ENCODE measurements around the gene ABCG1. TPM values are rescaled to one million over a fixed set of nuclear protein-coding genes. Genes with fewer than 3 reads are reported as not detected.
A peak's percentile ranks its signal among the peaks of the same experiment; 100 is the strongest.

ABCG1 gene
- total RNA-seq, 2 donors from 2014 or later, result 3.1 to 3.5 TPM

- Mint-ChIP-seq H3K9me3 (no peaks in the 10 kb centered on the region), H3K36me3 (no peaks in the 10 kb centered on the region), H3K4me3 (no peak overlapping the region), H3K4me1 (ENCODE audit: low read depth in 2 of 2) (peaks cover 1 to 7% of the 10 kb centered on the region in 2 donors), H3K27ac (no peak overlapping the region), H3K27me3 (peaks cover 0 to 10% of the 10 kb centered on the region in 2 donors)
- DNase-seq (ENCODE audit: low spot score) (no peak), ATAC-seq (no peak)
These were observed 4.0 kb upstream of the ABCG1 start for GRCh38 chr21:42214921-42215320.

GRCh38 chr21:42215942-42216725, 2.8 kb upstream of the ABCG1 start:
- ATAC-seq, result no peak
- H3K4me3 Mint-ChIP-seq, result no peak overlapping the region
- H3K27ac Mint-ChIP-seq, result peak overlapping the region in 1 of 2 donors; percentile 65
- H3K9me3 Mint-ChIP-seq, result no peaks in the 10 kb centered on the region
- peaks cover 0 to 5% of the 10 kb centered on the region in 2 donors for H3K27me3 Mint-ChIP-seq
- DNase-seq (ENCODE audit: low spot score), result no peak
- H3K36me3 Mint-ChIP-seq, result no peaks in the 10 kb centered on the region
- peaks cover 8 to 15% of the 10 kb centered on the region in 2 donors for H3K4me1 Mint-ChIP-seq (ENCODE audit: low read depth in 2 of 2)

- peaks cover 8 to 18% of the 10 kb centered on the region in 2 donors for H3K4me1 Mint-ChIP-seq (ENCODE audit: low read depth in 2 of 2)
- H3K27me3 Mint-ChIP-seq, result peaks cover 0 to 7% of the 10 kb centered on the region in 2 donors
- no peaks in the 10 kb centered on the region for H3K36me3 Mint-ChIP-seq
- DNase-seq (ENCODE audit: low spot score) (no peak), ATAC-seq (no peak)
- no peak overlapping the region for H3K27ac Mint-ChIP-seq
- H3K9me3 Mint-ChIP-seq, result no peaks in the 10 kb centered on the region
- H3K4me3 Mint-ChIP-seq, result no peak overlapping the region
These were observed 2.0 kb upstream of the ABCG1 start for GRCh38 chr21:42216726-42217572.

- peaks cover 0 to 5% of the 10 kb centered on the region in 2 donors for H3K27me3 Mint-ChIP-seq
- peak overlapping the region in 1 of 2 donors; percentile 68 for H3K27ac Mint-ChIP-seq
- H3K9me3 Mint-ChIP-seq, result no peaks in the 10 kb centered on the region
- ATAC-seq (peak; percentile 15 to 51), DNase-seq (ENCODE audit: low spot score) (no peak)
- peaks cover 8 to 15% of the 10 kb centered on the region in 2 donors for H3K4me1 Mint-ChIP-seq (ENCODE audit: low read depth in 2 of 2)
- H3K36me3 Mint-ChIP-seq, result no peaks in the 10 kb centered on the region
- peak overlapping the region; percentile 100 for H3K4me3 Mint-ChIP-seq
These were observed 732 bp downstream of the ABCG1 start for GRCh38 chr21:42219606-42220137.

GRCh38 chr21:42220138-42220701, 1.3 kb downstream of the ABCG1 start:
- H3K9me3 Mint-ChIP-seq, result no peaks in the 10 kb centered on the region
- H3K27ac Mint-ChIP-seq, result peak overlapping the region in 1 of 2 donors; percentile 68
- ATAC-seq, result peak; percentile 76 to 77
- no peak for DNase-seq (ENCODE audit: low spot score)
- H3K4me1 Mint-ChIP-seq (ENCODE audit: low read depth in 2 of 2), result peaks cover 8 to 15% of the 10 kb centered on the region in 2 donors
- H3K27me3 Mint-ChIP-seq, result peaks cover 0 to 5% of the 10 kb centered on the region in 2 donors
- no peaks in the 10 kb centered on the region for H3K36me3 Mint-ChIP-seq
- H3K4me3 Mint-ChIP-seq, result peak overlapping the region; percentile 100

- DNase-seq (ENCODE audit: low spot score), result no peak
- peaks cover 0 to 8% of the 10 kb centered on the region in 2 donors for H3K27me3 Mint-ChIP-seq
- no peak for ATAC-seq
- no peaks in the 10 kb centered on the region for H3K9me3 Mint-ChIP-seq
- H3K36me3 Mint-ChIP-seq, result no peaks in the 10 kb centered on the region
- no peak overlapping the region for H3K4me3 Mint-ChIP-seq
- H3K27ac Mint-ChIP-seq, result no peak overlapping the region
- H3K4me1 Mint-ChIP-seq (ENCODE audit: low read depth in 2 of 2), result peaks cover 8 to 16% of the 10 kb centered on the region in 2 donors
These were observed 2.8 kb downstream of the ABCG1 start for GRCh38 chr21:42221581-42222345.

GRCh38 chr21:42222386-42222785, 3.4 kb downstream of the ABCG1 start:
- ATAC-seq (no peak), DNase-seq (ENCODE audit: low spot score) (no peak)
- no peak overlapping the region for H3K27ac Mint-ChIP-seq
- peaks cover 14 to 21% of the 10 kb centered on the region in 2 donors for H3K4me1 Mint-ChIP-seq (ENCODE audit: low read depth in 2 of 2)
- H3K9me3 Mint-ChIP-seq, result peaks cover 2% of the 10 kb centered on the region
- H3K36me3 Mint-ChIP-seq, result no peaks in the 10 kb centered on the region
- no peak overlapping the region for H3K4me3 Mint-ChIP-seq
- peaks cover 0 to 8% of the 10 kb centered on the region in 2 donors for H3K27me3 Mint-ChIP-seq

GRCh38 chr21:42222821-42223390, 4.0 kb downstream of the ABCG1 start:
- H3K27me3 Mint-ChIP-seq, result peaks cover 0 to 8% of the 10 kb centered on the region in 2 donors
- no peak overlapping the region for H3K4me3 Mint-ChIP-seq
- H3K9me3 Mint-ChIP-seq, result peaks cover 5% of the 10 kb centered on the region
- H3K36me3 Mint-ChIP-seq, result no peaks in the 10 kb centered on the region
- peaks cover 20 to 26% of the 10 kb centered on the region in 2 donors for H3K4me1 Mint-ChIP-seq (ENCODE audit: low read depth in 2 of 2)
- H3K27ac Mint-ChIP-seq, result no peak overlapping the region
- ATAC-seq (no peak), DNase-seq (ENCODE audit: low spot score) (no peak)

GRCh38 chr21:42223826-42224575, 5.1 kb downstream of the ABCG1 start:
- peaks cover 0 to 8% of the 10 kb centered on the region in 2 donors for H3K27me3 Mint-ChIP-seq
- no peaks in the 10 kb centered on the region for H3K36me3 Mint-ChIP-seq
- no peak for ATAC-seq
- peaks cover 26 to 34% of the 10 kb centered on the region in 2 donors for H3K4me1 Mint-ChIP-seq (ENCODE audit: low read depth in 2 of 2)
- no peak overlapping the region for H3K4me3 Mint-ChIP-seq
- H3K27ac Mint-ChIP-seq, result no peak overlapping the region
- no peak for DNase-seq (ENCODE audit: low spot score)
- peaks cover 5% of the 10 kb centered on the region for H3K9me3 Mint-ChIP-seq

GRCh38 chr21:42225042-42225441, 6.1 kb downstream of the ABCG1 start:
- H3K36me3 Mint-ChIP-seq, result no peaks in the 10 kb centered on the region
- no peak for DNase-seq (ENCODE audit: low spot score)
- H3K4me1 Mint-ChIP-seq (ENCODE audit: low read depth in 2 of 2), result peaks cover 29 to 37% of the 10 kb centered on the region in 2 donors
- peaks cover 5% of the 10 kb centered on the region for H3K9me3 Mint-ChIP-seq
- ATAC-seq, result no peak
- H3K4me3 Mint-ChIP-seq, result no peak overlapping the region
- peaks cover 0 to 8% of the 10 kb centered on the region in 2 donors for H3K27me3 Mint-ChIP-seq
- no peak overlapping the region for H3K27ac Mint-ChIP-seq

GRCh38 chr21:42225571-42226155, 6.7 kb downstream of the ABCG1 start:
- no peak for DNase-seq (ENCODE audit: low spot score)
- peaks cover 23 to 31% of the 10 kb centered on the region in 2 donors for H3K4me1 Mint-ChIP-seq (ENCODE audit: low read depth in 2 of 2)
- H3K27ac Mint-ChIP-seq, result no peak overlapping the region
- H3K36me3 Mint-ChIP-seq, result no peaks in the 10 kb centered on the region
- H3K27me3 Mint-ChIP-seq, result peaks cover 0 to 8% of the 10 kb centered on the region in 2 donors
- H3K4me3 Mint-ChIP-seq, result no peak overlapping the region
- peaks cover 5% of the 10 kb centered on the region for H3K9me3 Mint-ChIP-seq
- ATAC-seq, result no peak

GRCh38 chr21:42226626-42227025, 7.7 kb downstream of the ABCG1 start:
- DNase-seq (ENCODE audit: low spot score) (no peak), ATAC-seq (no peak)
- H3K27me3 Mint-ChIP-seq, result peaks cover 0 to 8% of the 10 kb centered on the region in 2 donors
- peaks cover 23 to 31% of the 10 kb centered on the region in 2 donors for H3K4me1 Mint-ChIP-seq (ENCODE audit: low read depth in 2 of 2)
- no peak overlapping the region for H3K27ac Mint-ChIP-seq
- peaks cover 5% of the 10 kb centered on the region for H3K9me3 Mint-ChIP-seq
- H3K4me3 Mint-ChIP-seq, result no peak overlapping the region
- no peaks in the 10 kb centered on the region for H3K36me3 Mint-ChIP-seq
